ENCODE measurements around the gene ABO.
A peak's percentile ranks its signal among the peaks of the same experiment; 100 is the strongest.
"Not testable (repeated sequence)": the region's sequence is repeated elsewhere in the genome, so short reads cannot be mapped to it uniquely, and the experiment has no call there.

Gene ABO

GRCh38 chr9:133246562-133246961 lies 28.4 kb downstream of the ABO start:
- DNase-seq (ENCODE audit: low read depth in 2 of 2), result no peak

GRCh38 chr9:133242991-133243390 lies 32.0 kb downstream of the ABO start:
- no peak for DNase-seq (ENCODE audit: low read depth in 2 of 2)

- DNase-seq (ENCODE audit: low read depth in 2 of 2), result no peak
Observed at GRCh38 chr9:133242241-133242640, 32.8 kb downstream of the ABO start.

- DNase-seq (ENCODE audit: low read depth in 2 of 2), result no peak
Observed at GRCh38 chr9:133239533-133240090, 35.4 kb downstream of the ABO start.

- peak; percentile 31 to 65 for DNase-seq (ENCODE audit: low read depth in 2 of 2)
Observed at GRCh38 chr9:133238851-133239532, 36.0 kb downstream of the ABO start.

GRCh38 chr9:133238272-133238850 lies 36.6 kb downstream of the ABO start:
- peak; percentile 5 to 53 for DNase-seq (ENCODE audit: low read depth in 2 of 2)

GRCh38 chr9:133237035-133237731 lies 37.8 kb downstream of the ABO start:
- DNase-seq (ENCODE audit: low read depth in 2 of 2), result no peak

- not testable (repeated sequence) for DNase-seq (ENCODE audit: low read depth in 2 of 2)
Observed at GRCh38 chr9:133236291-133237034, 38.5 kb downstream of the ABO start.

GRCh38 chr9:133235549-133236222 lies 39.3 kb downstream of the ABO start:
- DNase-seq (ENCODE audit: low read depth in 2 of 2), result no peak

- no peak for DNase-seq (ENCODE audit: low read depth in 2 of 2)
Observed at GRCh38 chr9:133234577-133235322, 40.3 kb downstream of the ABO start.

- no peak for DNase-seq (ENCODE audit: low read depth in 2 of 2)
Observed at GRCh38 chr9:133233681-133234432, 41.1 kb downstream of the ABO start.

- DNase-seq (ENCODE audit: low read depth in 2 of 2), result not testable (repeated sequence)
Observed at GRCh38 chr9:133231934-133232568, 43.0 kb downstream of the ABO start.

GRCh38 chr9:133230514-133230913 lies 44.5 kb downstream of the ABO start:
- not testable (repeated sequence) for DNase-seq (ENCODE audit: low read depth in 2 of 2)

GRCh38 chr9:133230093-133230492 lies 44.9 kb downstream of the ABO start:
- DNase-seq (ENCODE audit: low read depth in 2 of 2), result no peak

GRCh38 chr9:133228474-133229193 lies 46.4 kb downstream of the ABO start:
- DNase-seq (ENCODE audit: low read depth in 2 of 2), result not testable (repeated sequence)

GRCh38 chr9:133227996-133228395 lies 47.0 kb downstream of the ABO start:
- not testable (repeated sequence) for DNase-seq (ENCODE audit: low read depth in 2 of 2)

GRCh38 chr9:133227242-133227860 lies 47.6 kb downstream of the ABO start:
- no peak for DNase-seq (ENCODE audit: low read depth in 2 of 2)

Measured in stimulated activated CD4-positive, alpha-beta T cell treated with anti-CD3 and anti-CD28 coated beads, Interleukin-12 subunit alpha, Interleukin-12 subunit beta, amount 100 ng/mL, for 24 hours (primary cell).